Neural crest cell (in vitro differentiated cells): Measurements from ENCODE around the gene OR1S2. TPM values are rescaled to one million over a fixed set of nuclear protein-coding genes. Genes with fewer than 3 reads are reported as not detected.
"Not testable (repeated sequence)": the region's sequence is repeated elsewhere in the genome, so short reads cannot be mapped to it uniquely, and the experiment has no call there.

ENCODE experiments used
- DNase-seq: peaks from one replicate; pipeline ENCODE4 v3.0.0; 2021; ENCODE audit warnings: low read depth, mixed read lengths, low spot score
- H3K27ac Mint-ChIP-seq: one replicate; pipeline ENCODE4 v1.8.0; 2021; ENCODE audit warnings: mild to moderate bottlenecking, mixed read lengths; ENCODE audit not compliant: unreplicated experiment
- H3K27me3 Mint-ChIP-seq: 2 replicates; pipeline ENCODE4 v1.8.0; 2021; ENCODE audit warnings: low read depth, mild to moderate bottlenecking, mixed read lengths
- H3K36me3 Mint-ChIP-seq: 2 replicates; pipeline ENCODE4 v1.8.0; 2021; ENCODE audit warnings: low read depth, mild to moderate bottlenecking, mixed read lengths
- H3K4me1 Mint-ChIP-seq: 2 replicates; pipeline ENCODE4 v1.8.0; 2021; ENCODE audit warnings: mixed read lengths
- H3K4me3 Mint-ChIP-seq: one replicate; pipeline ENCODE4 v1.8.0; 2021; ENCODE audit warnings: mild to moderate bottlenecking, mixed read lengths
- H3K9me3 Mint-ChIP-seq: 2 replicates; pipeline ENCODE4 v1.8.0; 2021; ENCODE audit warnings: mixed read lengths
- long read RNA-seq: library from polyadenylated mRNA; unstranded; transcript quantifications from one replicate; pipeline ENCODE4 v2.0.0, GENCODE V29; 2020
- total RNA-seq: library from RNA; stranded (reverse); gene quantifications from 2 replicates; pipeline ENCODE4 v1.2.1, GENCODE V29; 2021
- TF ChIP-seq, protein P1 (sequence below): fragments of 200-600 bp; sonication (generic); conservative IDR thresholded peaks from 2 replicates; pipeline ENCODE4 v1.5.0; 2021; ENCODE audit warnings: antibody characterized with exemption, mild to moderate bottlenecking

The OR1S2 gene, protein sequence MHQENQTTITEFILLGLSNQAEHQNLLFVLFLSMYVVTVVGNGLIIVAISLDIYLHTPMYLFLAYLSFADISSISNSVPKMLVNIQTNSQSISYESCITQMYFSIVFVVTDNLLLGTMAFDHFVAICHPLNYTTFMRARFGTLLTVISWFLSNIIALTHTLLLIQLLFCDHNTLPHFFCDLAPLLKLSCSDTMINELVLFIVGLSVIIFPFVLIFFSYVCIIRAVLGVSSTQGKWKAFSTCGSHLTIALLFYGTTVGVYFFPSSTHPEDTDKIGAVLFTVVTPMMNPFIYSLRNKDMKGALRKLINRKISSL
- total RNA-seq: not detected in 2 replicates
- long read RNA-seq: 0 reads

DNA sequence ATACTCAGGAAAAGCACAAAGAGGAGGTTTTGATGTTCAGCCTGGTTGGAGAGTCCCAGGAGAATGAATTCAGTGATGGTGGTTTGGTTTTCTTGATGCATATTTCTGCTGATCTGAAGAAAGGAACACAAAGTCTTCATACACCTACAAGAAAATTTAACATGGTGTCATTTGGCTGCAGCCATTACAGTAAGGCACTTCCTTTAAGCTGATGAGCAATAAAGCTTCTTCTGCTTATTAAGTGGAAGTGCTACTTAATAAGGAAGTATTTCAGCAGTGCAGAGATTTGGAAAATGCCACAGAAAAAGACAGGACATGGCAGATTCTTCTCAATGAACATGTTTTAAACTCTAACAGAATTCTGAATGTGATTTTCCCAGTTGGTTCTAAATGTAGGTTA, at the start of gene OR1S2:
Gene OR1S2 (minus strand): TSS at position 101 of the 400 bp plus-strand sequence. CDS start 0 bp downstream, at position 101.
- Mint-ChIP-seq H3K9me3 (peaks cover 8% of the 10 kb centered on the region), H3K4me3 (no peak within 1 kb of the TSS), H3K27ac (no peak within 1 kb of the TSS)

GRCh38 chr11:58243954-58244353, 40.0 kb upstream of the OR1S2 start:
- Mint-ChIP-seq H3K36me3 (no peaks in the 10 kb centered on the region), H3K4me3 (no peak overlapping the region), H3K27ac (no peak overlapping the region), H3K9me3 (peaks cover 21% of the 10 kb centered on the region), H3K4me1 (no peaks in the 10 kb centered on the region), H3K27me3 (no peaks in the 10 kb centered on the region)
- no peak for DNase-seq
- TF ChIP-seq, protein P1, sequence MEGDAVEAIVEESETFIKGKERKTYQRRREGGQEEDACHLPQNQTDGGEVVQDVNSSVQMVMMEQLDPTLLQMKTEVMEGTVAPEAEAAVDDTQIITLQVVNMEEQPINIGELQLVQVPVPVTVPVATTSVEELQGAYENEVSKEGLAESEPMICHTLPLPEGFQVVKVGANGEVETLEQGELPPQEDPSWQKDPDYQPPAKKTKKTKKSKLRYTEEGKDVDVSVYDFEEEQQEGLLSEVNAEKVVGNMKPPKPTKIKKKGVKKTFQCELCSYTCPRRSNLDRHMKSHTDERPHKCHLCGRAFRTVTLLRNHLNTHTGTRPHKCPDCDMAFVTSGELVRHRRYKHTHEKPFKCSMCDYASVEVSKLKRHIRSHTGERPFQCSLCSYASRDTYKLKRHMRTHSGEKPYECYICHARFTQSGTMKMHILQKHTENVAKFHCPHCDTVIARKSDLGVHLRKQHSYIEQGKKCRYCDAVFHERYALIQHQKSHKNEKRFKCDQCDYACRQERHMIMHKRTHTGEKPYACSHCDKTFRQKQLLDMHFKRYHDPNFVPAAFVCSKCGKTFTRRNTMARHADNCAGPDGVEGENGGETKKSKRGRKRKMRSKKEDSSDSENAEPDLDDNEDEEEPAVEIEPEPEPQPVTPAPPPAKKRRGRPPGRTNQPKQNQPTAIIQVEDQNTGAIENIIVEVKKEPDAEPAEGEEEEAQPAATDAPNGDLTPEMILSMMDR: no peak

More for the DNA sequence above, at the start of gene OR1S2:
- DNase-seq: no peak
- Mint-ChIP-seq H3K27me3 (peaks cover 14% of the 10 kb centered on the region), H3K4me1 (no peaks in the 10 kb centered on the region), H3K36me3 (no peaks in the 10 kb centered on the region)
- TF ChIP-seq, protein P1: no peak

DNA sequence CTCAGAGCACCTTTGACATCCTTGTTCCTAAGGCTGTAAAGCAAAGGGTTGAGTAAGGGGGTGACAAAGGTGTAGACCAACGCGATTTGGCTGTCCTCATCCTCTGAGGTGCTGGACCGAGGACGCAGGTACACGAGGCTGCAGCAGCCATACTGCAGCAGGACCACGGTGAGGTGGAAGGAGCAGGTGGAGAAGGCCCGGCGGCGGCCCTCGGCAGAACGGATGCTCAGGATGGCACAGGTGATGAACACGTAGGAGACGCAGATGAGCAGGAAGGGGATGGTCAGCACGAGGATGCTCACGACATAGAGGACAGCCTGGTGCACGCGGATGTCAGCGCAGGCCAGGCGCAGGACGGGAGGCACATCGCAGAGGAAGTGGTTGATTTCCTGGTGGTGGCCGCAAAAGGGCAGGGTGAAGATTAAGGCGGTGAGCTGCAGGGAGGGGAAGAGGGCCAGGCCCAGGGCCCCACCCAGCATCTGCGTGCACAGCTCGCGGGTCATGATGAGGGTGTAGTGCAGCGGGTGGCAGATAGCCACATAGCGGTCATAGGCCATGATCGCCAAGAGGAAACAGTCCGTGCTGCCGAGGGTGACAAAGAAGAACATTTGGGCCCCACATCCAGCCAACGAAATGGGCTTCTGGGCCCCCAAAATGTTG, 24.1 kb upstream of the OR1S2 start:
- no peak overlapping the region for H3K4me3 Mint-ChIP-seq
- H3K27me3 Mint-ChIP-seq: peaks cover 3% of the 10 kb centered on the region
- H3K27ac Mint-ChIP-seq: peak overlapping the region; percentile 31
- peaks cover 4% of the 10 kb centered on the region for H3K9me3 Mint-ChIP-seq
- DNase-seq: no peak
- H3K4me1 Mint-ChIP-seq: no peaks in the 10 kb centered on the region
- H3K36me3 Mint-ChIP-seq: no peaks in the 10 kb centered on the region
- TF ChIP-seq, protein P1: no peak

DNA sequence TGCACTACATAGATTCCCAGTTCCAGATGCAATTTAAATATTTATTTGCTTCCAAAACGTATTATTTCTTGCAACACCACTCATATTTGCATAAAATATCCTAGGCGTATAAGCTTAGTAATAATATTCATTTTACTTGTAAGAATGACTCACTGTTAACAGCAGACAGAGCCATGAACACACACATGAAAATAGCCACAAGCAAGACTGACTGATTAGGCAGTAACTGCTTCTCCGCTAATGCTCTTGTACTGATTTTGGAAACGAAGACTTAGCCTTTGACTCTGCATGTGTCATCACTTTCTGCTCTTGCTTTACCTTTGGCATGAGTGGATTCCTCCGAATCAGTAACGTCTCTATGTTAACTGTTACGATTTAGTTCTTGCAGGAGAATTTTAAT, 18.8 kb upstream of the OR1S2 start:
- TF ChIP-seq, protein P1: no peak
- peaks cover 5% of the 10 kb centered on the region for H3K27me3 Mint-ChIP-seq
- H3K9me3 Mint-ChIP-seq: peaks cover 2% of the 10 kb centered on the region
- DNase-seq: no peak
- no peaks in the 10 kb centered on the region for H3K36me3 Mint-ChIP-seq
- H3K27ac Mint-ChIP-seq: no peak overlapping the region
- no peaks in the 10 kb centered on the region for H3K4me1 Mint-ChIP-seq
- H3K4me3 Mint-ChIP-seq: no peak overlapping the region

GRCh38 chr11:58216476-58216875, 12.5 kb upstream of the OR1S2 start:
- Mint-ChIP-seq H3K9me3 (peaks cover 2% of the 10 kb centered on the region), H3K27me3 (peaks cover 2% of the 10 kb centered on the region), H3K27ac (no peak overlapping the region), H3K4me3 (no peak overlapping the region), H3K4me1 (no peaks in the 10 kb centered on the region), H3K36me3 (peaks cover 2% of the 10 kb centered on the region)
- TF ChIP-seq, protein P1: no peak
- no peak for DNase-seq

DNA sequence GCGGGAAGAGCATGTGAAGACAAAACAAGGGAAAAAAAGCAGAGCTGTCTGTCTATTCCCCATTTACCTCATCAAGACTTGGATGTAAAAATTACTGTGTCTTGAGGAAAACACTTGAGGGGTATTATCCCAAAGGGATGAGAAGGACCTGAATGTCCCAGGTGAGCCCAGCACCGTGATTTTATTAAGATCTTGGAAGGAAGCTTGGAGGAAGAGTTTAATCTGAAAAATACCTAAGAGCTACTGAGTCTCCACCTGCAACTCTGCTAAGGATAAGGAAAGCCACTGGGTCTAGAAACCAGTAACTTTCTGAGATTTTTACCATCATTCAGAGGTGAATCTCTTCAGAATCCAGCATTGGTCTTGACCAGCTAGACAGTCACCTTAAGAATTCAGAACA, 8.5 kb upstream of the OR1S2 start, which contains the start of gene OR1S1:
Gene OR1S1 (plus strand): TSS at position 301 of the 400 bp plus-strand sequence.
- not testable (repeated sequence) for H3K27ac Mint-ChIP-seq

More for the DNA sequence above, 8.5 kb upstream of the OR1S2 start, which contains the start of gene OR1S1:
- H3K9me3 Mint-ChIP-seq, H3K27me3 Mint-ChIP-seq, DNase-seq, H3K4me3 Mint-ChIP-seq, H3K4me1 Mint-ChIP-seq, H3K36me3 Mint-ChIP-seq: not testable (repeated sequence)
